ENCODE measurements around the gene STARD13.

- TF ChIP-seq CTCF (IDR thresholded peaks at IDR 0.05; ENCODE audit: insufficient read depth, low read length) (no peak), GABPA (IDR thresholded peaks at IDR 0.05; ENCODE audit: low read depth) (no peak), REST (IDR thresholded peaks at IDR 0.05; ENCODE audit: insufficient replicate concordance, low read depth) (no peak), POLR2AphosphoS5 (IDR thresholded peaks at IDR 0.05; ENCODE audit: low read depth) (no peak)
These were observed 156.3 kb downstream of the STARD13 start for GRCh38 chr13:33129094-33129832.
